ENCODE results near the gene REELD1. TPM values are rescaled to one million over a fixed set of nuclear protein-coding genes. Genes with fewer than 3 reads are reported as not detected.

Gene REELD1
- total RNA-seq, 1 experiment from 2014 or later, result not detected

GRCh38 chr4:146257511-146257910, 43.2 kb downstream of the REELD1 start:
- Histone ChIP-seq H2BK5ac (ENCODE audit: insufficient read length, low read length) (no peak overlapping the region), H3K79me2 (ENCODE audit: insufficient read depth, low read length) (no peaks in the 10 kb centered on the region)
- no CpG with 5 or more reads among the region's 1 CpG for WGBS (ENCODE audit: extremely low coverage, insufficient read length, low lambda C conversion rate)

More at GRCh38 chr4:146257511-146257910, 43.2 kb downstream of the REELD1 start:
- Histone ChIP-seq H2BK15ac (ENCODE audit: low read depth, low read length) (no peak overlapping the region), H4K8ac (replicated peaks; ENCODE audit: insufficient read length, low read depth, low read length) (no peak overlapping the region), H3K14ac (ENCODE audit: insufficient read depth, low read length) (no peak overlapping the region), H3K18ac (ENCODE audit: insufficient read length, low read depth, low read length) (no peak overlapping the region), H4K20me1 (ENCODE audit: control insufficient read depth, insufficient read depth, insufficient read length) (no peaks in the 10 kb centered on the region), H3K9ac (ENCODE audit: extremely low read depth, insufficient read length, low read length) (no peak overlapping the region), H3K4ac (ENCODE audit: low read depth, low read length) (no peak overlapping the region), H3K23me2 (ENCODE audit: insufficient read length, low read depth, low read length, poor library complexity, severe bottlenecking) (no peaks in the 10 kb centered on the region), H2BK120ac (ENCODE audit: low read depth, low read length, poor library complexity, severe bottlenecking) (no peak overlapping the region), H3K79me1 (ENCODE audit: insufficient read depth, low read depth, low read length, poor library complexity, severe bottlenecking) (no peaks in the 10 kb centered on the region), H3K27ac (ENCODE audit: insufficient read length, low read depth, low read length) (no peak overlapping the region), H2AFZ (ENCODE audit: low read length) (no peak overlapping the region), H2AK5ac (ENCODE audit: insufficient read length, low read length) (no peak overlapping the region), H3K4me1 (ENCODE audit: insufficient read depth, low read length) (no peaks in the 10 kb centered on the region), H2BK20ac (ENCODE audit: low read depth, low read length, poor library complexity, severe bottlenecking) (no peak overlapping the region), H3K23ac (ENCODE audit: insufficient read length, low read depth, low read length) (no peak overlapping the region), H3T11ph (ENCODE audit: low read length) (no peak overlapping the region), H3K56ac (ENCODE audit: insufficient read length, low read depth, low read length) (no peak overlapping the region), H3K9me3 (ENCODE audit: control insufficient read depth, low read depth, low read length) (no peaks in the 10 kb centered on the region), H4K5ac (ENCODE audit: insufficient read length, low read depth, low read length) (no peak overlapping the region), H4K91ac (ENCODE audit: insufficient read length, low read depth, low read length) (no peak overlapping the region), H2BK12ac (ENCODE audit: insufficient read length, low read depth, low read length) (no peak overlapping the region), H3K4me2 (ENCODE audit: insufficient read depth, insufficient read length, low read length) (no peak overlapping the region), H3K27me3 (ENCODE audit: insufficient read depth, low read length) (no peaks in the 10 kb centered on the region)
- Mint-ChIP-seq H3K27me3 (ENCODE audit: low read depth) (no peaks in the 10 kb centered on the region; the same call in 1 of the 2 replicates), H3K36me3 (ENCODE audit: insufficient read depth in 1 of 3, low read depth in 3 of 3) (no peaks in the 10 kb centered on the region), H3K4me1 (no peaks in the 10 kb centered on the region), H3K9me3 (no peaks in the 10 kb centered on the region), H3K27ac (no peak overlapping the region), H3K4me3 (no peak overlapping the region)
- TF ChIP-seq CTCF (conservative IDR thresholded peaks at IDR 0.05), result no peak
- no peak for DNase-seq

Data from H9 (cell line).